OCI-LY1 (cell line): Measurements from ENCODE around the gene RNPS1.

Experiments used
- EZH2 ChIP-seq: fragments of 200-600 bp; sonication (generic), shearing (Covaris generic); IDR thresholded peaks from 2 replicates; pipeline ENCODE4 v1.8.0; 2017; ENCODE audit warnings: borderline replicate concordance, mixed run types, mild to moderate bottlenecking, antibody characterized with exemption, low read length, moderate library complexity, mixed read lengths
- TF ChIP-seq, protein P1 (sequence below): fragments of 200-600 bp; sonication (generic), shearing (Covaris generic); IDR thresholded peaks from 2 replicates; pipeline ENCODE4 v1.5.1; 2017; ENCODE audit warnings: mild to moderate bottlenecking, antibody characterized with exemption, low read length, moderate library complexity, mixed read lengths

DNA sequence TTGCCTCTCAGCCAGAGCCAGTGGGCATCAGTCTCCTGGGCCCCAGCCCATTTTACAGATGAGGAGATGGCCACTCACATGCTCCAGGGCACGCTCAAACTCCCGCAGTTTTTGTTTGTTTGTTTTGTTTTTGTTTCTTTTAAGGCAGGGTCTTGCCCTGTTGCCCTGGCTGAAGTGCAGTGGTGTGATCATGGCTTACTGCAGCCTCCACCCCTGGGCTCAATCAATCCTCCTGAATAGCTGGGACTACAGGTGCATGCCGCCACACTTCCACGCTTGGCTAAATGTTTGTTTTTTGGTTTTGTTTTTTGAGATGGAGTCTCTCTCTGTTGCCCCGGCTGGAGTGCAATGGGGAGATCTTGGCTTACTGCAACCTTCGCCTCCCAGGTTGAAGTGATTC is 41.0 kb downstream of the RNPS1 start:
- TF ChIP-seq, protein P1, sequence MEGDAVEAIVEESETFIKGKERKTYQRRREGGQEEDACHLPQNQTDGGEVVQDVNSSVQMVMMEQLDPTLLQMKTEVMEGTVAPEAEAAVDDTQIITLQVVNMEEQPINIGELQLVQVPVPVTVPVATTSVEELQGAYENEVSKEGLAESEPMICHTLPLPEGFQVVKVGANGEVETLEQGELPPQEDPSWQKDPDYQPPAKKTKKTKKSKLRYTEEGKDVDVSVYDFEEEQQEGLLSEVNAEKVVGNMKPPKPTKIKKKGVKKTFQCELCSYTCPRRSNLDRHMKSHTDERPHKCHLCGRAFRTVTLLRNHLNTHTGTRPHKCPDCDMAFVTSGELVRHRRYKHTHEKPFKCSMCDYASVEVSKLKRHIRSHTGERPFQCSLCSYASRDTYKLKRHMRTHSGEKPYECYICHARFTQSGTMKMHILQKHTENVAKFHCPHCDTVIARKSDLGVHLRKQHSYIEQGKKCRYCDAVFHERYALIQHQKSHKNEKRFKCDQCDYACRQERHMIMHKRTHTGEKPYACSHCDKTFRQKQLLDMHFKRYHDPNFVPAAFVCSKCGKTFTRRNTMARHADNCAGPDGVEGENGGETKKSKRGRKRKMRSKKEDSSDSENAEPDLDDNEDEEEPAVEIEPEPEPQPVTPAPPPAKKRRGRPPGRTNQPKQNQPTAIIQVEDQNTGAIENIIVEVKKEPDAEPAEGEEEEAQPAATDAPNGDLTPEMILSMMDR = no peak
- no peak for TF ChIP-seq EZH2
